GM12872 (cell line): ENCODE results near the gene LMAN2.

Experiments used
- TF ChIP-seq, protein P1 (sequence below): IDR thresholded peaks from 3 replicates; pipeline ENCODE4 v1.5.1; 2011; ENCODE audit warnings: low read depth, mild to moderate bottlenecking, low read length, moderate library complexity; ENCODE audit not compliant: insufficient read depth

The LMAN2 gene

DNA sequence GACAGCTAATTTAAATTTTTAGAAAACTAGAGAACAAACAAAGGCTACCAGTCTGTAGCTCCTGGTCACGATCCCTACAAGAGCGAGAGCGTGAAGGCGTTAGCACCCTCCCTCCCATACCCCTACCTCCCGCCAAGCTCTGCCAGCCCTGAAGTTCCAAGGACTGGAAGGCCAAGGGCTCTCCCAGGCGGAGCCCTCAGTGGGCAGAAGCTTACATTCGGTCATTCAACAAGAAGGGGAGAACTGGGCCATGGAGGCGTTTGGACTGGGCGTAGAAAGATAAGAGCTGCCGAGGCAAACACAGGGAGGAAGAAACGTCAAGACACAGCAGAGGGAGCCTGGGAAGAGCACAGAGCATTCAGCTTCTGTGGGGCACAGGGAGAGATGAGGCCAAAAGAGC, 42.7 kb downstream of the LMAN2 start:
- TF ChIP-seq, protein P1, sequence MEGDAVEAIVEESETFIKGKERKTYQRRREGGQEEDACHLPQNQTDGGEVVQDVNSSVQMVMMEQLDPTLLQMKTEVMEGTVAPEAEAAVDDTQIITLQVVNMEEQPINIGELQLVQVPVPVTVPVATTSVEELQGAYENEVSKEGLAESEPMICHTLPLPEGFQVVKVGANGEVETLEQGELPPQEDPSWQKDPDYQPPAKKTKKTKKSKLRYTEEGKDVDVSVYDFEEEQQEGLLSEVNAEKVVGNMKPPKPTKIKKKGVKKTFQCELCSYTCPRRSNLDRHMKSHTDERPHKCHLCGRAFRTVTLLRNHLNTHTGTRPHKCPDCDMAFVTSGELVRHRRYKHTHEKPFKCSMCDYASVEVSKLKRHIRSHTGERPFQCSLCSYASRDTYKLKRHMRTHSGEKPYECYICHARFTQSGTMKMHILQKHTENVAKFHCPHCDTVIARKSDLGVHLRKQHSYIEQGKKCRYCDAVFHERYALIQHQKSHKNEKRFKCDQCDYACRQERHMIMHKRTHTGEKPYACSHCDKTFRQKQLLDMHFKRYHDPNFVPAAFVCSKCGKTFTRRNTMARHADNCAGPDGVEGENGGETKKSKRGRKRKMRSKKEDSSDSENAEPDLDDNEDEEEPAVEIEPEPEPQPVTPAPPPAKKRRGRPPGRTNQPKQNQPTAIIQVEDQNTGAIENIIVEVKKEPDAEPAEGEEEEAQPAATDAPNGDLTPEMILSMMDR, result no peak

DNA sequence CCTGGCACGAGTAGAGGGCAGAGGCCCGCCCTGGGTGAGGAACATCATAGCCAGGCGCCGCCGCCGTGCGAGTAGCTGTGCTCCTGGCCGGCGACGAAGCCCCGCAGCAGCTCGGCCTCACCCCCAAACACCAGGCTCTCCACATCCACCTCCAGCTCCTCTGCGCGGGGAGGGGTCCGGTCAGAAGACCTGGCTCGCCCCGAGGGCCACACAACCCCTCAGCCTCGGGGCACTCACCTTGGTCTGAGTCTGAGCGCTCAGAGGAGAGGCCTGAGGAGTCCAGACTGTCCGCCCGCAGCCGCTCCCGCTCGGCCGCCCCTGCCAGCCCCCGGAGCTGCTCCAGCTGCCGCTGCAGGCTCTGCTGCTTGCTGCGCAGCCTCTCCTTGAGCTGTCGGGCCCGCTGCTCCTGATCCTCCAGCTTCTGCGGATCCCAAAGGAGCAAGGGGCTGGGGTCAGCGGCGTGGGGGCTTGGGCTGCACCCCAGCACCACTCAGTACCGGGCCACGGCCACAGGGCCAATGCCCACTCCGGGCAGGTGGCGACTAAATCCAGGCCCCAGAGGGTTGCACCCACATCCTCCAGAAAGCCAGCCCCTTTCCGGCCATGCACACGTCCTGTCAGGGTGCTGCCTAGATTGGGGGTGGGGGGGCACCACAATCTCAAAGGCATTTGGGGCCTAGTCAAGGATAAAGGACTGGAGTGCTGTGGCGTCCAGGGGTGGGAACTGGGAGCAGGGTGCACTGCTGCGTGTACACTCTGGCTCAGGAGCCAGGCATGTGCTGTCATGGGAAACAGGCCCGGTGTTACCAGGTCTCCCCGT, 43.7 kb downstream of the LMAN2 start:
- TF ChIP-seq, protein P1, result no peak

DNA sequence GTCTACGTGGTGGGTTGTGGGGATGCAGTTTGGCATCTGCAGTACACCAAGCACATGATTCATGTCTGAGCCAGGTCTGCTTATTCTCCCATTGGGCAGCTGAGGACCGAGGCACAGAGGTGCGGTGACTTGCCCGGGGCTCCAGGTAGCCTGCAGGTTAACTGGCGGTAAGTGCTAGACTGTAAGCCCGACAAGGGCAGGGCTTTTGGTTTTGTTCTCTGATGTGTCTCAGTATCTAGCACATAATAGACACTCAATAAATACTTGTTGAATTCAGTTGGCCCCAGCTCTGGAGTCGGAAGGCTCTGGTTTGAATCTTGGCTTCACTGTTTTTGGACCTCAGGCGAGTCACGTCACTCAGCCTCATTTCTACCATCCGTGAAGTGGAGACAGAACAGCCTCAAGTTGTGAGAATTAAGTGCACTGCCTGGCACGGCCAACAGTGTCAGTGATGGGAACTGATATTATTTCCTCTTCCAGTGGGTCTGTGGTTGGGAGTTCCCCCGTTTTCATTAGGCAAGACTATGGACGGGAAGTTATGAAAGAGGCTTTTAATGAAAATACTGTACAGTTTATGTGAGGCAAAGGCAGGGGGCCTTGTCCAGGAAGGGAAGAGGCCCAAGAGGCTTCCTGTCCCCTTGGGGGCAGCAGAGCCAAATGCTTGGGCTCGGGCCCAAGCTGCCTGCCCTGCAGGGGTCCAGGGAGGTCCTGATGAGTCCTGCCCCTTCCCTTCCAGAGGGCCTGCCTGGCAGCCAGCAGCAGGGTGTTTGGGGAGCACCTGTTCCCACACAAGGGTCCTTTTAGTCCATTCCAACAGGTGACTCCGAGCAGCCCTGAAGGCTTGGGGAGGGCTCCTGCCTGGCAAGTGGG, 44.6 kb downstream of the LMAN2 start:
- TF ChIP-seq, protein P1, result peak; percentile 23; the same call in 1 of the 3 replicates

DNA sequence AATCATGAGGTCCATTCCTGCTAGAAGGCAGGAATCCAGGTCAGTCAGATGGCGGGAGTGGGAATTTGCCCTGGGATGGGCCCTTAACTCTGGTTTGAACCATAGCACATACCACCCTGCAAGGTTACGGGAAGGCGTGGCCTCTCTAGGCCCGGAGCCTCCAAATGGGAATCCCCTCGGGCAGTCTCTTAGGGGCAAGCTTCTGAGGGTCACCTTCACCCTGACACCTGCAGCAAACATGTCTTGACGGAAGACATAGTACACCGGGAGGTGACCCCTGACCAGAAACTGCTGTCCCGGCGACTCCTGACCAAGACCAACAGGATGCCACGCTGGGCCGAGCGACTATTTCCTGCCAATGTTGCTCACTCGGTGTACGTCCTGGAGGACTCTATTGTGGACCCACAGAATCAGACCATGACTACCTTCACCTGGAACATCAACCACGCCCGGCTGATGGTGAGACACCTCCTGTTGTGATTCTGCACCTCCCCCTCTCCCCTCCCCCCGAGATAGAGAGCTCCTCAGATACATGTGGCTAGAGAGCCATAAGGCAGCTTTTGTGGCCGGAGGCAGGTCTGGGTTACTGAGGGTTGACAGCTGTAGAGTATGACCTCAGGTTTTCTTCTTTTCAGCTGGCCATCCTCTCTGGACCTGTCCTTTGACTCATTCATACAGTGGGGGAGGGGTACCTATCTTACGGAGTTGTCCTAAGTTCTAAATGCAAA, 46.9 kb downstream of the LMAN2 start:
- TF ChIP-seq, protein P1, result no peak

DNA sequence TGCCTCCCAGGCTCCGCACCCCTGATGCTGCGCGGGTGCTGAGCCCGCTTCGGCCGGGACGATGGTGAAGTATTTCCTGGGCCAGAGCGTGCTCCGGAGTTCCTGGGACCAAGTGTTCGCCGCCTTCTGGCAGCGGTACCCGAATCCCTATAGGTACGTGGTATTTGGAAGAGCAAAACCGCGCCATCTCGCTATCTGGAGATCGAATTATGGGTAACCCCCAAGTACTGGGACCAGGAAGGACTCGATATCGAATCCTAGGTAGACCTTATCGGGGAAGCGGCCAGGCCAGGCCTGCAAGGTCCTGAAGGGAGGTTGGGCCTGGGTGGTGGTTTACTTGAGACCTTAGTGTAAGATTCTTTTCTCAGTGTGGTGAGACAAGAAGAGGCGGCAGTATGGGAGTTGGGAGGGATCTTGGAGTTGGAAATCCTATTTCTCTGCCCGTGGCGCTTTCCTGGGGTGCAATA, 47.5 kb downstream of the LMAN2 start:
- TF ChIP-seq, protein P1, result no peak

DNA sequence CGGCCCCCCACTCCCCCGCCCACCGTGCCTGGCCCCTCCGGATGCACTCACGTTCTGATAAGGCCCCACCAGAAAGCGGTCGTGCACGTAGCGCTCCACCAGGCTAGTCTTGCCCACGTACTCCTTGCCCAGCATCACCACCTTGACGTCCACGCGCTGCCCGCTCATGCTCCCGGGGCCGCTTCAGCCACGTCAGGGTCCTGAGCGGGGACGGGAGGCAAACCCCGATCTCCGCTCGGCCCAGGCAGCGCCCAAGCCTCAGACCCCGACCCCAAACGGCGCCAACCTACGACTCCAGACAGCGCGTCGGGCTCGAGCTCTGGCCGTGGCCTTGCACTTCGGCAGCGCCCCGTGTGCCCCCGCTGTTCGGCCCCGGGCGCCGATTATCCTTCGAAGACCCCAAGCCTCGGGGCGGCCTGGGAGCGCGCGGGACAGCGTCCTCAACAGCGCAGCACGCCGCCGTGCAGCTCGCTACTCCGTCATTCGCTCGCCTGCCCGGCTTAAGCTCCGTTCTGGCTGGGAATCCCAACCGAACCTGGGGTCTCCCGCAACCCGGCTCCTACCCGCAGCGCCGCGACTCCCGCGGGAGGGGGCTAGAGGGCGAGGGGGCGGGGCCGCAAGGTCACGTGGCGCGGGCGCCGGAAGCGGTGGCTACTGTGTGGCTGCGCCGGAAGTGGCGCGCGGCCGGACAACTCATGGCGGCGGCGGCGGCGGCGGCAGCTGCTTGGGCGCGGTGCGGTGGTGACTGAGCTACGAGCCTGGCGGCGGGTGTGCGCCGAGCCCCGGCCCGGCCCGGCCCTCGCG, 48.1 kb downstream of the LMAN2 start, which contains the start of the genes PRELID1 and RAB24:
Gene PRELID1 (plus strand): TSS at position 679 of the 804 bp plus-strand sequence. CDS start 187 bp downstream, outside the sequence.
Gene RAB24 (minus strand): TSS at position 599 of the 804 bp plus-strand sequence. CDS start 431 bp downstream, at position 168.
- TF ChIP-seq, protein P1, result peak; percentile 41; the same call in 2 of the 3 replicates
